CD14-positive monocyte (primary cell): ENCODE measurements around the gene KLF2. TPM values are rescaled to one million over a fixed set of nuclear protein-coding genes. Genes with fewer than 3 reads are reported as not detected.

Experiments
- DNase-seq, 3 donors: peaks; one replicate each; pipeline ENCODE4 v3.0.0-alpha.2; 2011 to 2022
- H2AFZ ChIP-seq: 2 replicates; pipeline ENCODE4 v1.6.0; 2012; ENCODE audit warnings: mild to moderate bottlenecking, low read depth, low read length, inconsistent platforms; ENCODE audit not compliant: insufficient read depth, poor library complexity, severe bottlenecking
- H3K27ac ChIP-seq, 2 donors: 1 replicate in 1 of 2; 2 replicates in 1 of 2; pipeline ENCODE4 v1.5.1; 2012 to 2013; ENCODE audit warnings: low read length in 2 of 2, control low read depth in 1 of 2, inconsistent platforms in 1 of 2, low read depth in 1 of 2, mild to moderate bottlenecking in 1 of 2
- H3K27me3 ChIP-seq, 2 donors: one replicate each; pipeline versions ENCODE4 v1.6.0 to v1.6.1; 2011 to 2013; ENCODE audit warnings: low read length in 2 of 2; ENCODE audit not compliant: control insufficient read depth in 2 of 2, insufficient read depth in 2 of 2
- H3K36me3 ChIP-seq, 2 donors: replicated peaks in 1 of 2; 1 replicate in 1 of 2; 2 replicates in 1 of 2; pipeline versions ENCODE4 v1.5.1 to v1.6.1; 2012 to 2013; ENCODE audit warnings: low read length in 2 of 2, control low read depth in 1 of 2, inconsistent platforms in 1 of 2, mild to moderate bottlenecking in 1 of 2; ENCODE audit not compliant: insufficient read depth in 2 of 2, control insufficient read depth in 1 of 2
- H3K4me1 ChIP-seq, 2 donors: 1 replicate in 1 of 2; 2 replicates in 1 of 2; pipeline versions ENCODE4 v1.5.1 to v1.6.1; 2012 to 2013; ENCODE audit warnings: low read length in 2 of 2, control low read depth in 1 of 2, inconsistent platforms in 1 of 2, mild to moderate bottlenecking in 1 of 2, moderate library complexity in 1 of 2; ENCODE audit not compliant: insufficient read depth in 2 of 2, control insufficient read depth in 1 of 2
- H3K4me2 ChIP-seq: replicated peaks from 2 replicates; pipeline ENCODE3; 2012; ENCODE audit warnings: low read length, moderate library complexity, mild to moderate bottlenecking; ENCODE audit not compliant: poor library complexity, severe bottlenecking; ENCODE audit errors: extremely low read depth
- H3K4me3 ChIP-seq, 3 experiments: fragments of 200-600 bp in 1 of 3; sonication (generic) in 1 of 3; replicated peaks in 1 of 3; 1 replicate in 2 of 3; 2 replicates in 1 of 3; pipeline ENCODE4 v1.5.1; 2011 to 2013; ENCODE audit warnings: low read length in 3 of 3, mild to moderate bottlenecking in 3 of 3, control low read depth in 2 of 3, low read depth in 2 of 3, inconsistent platforms in 1 of 3, moderate library complexity in 1 of 3
- H3K79me2 ChIP-seq: 2 replicates; pipeline ENCODE4 v1.6.0; 2012; ENCODE audit warnings: mild to moderate bottlenecking, control low read depth, inconsistent platforms, low read length, moderate library complexity; ENCODE audit not compliant: insufficient read depth
- H3K9ac ChIP-seq: 2 replicates; pipeline ENCODE4 v1.6.0; 2017; ENCODE audit warnings: low read length, mild to moderate bottlenecking; ENCODE audit not compliant: insufficient read depth, poor library complexity, severe bottlenecking
- H3K9me3 ChIP-seq, 2 donors: replicated peaks in 1 of 2; 1 replicate in 1 of 2; 2 replicates in 1 of 2; pipeline versions ENCODE4 v1.5.1 to v1.6.1; 2012 to 2013; ENCODE audit warnings: low read length in 2 of 2, control low read depth in 1 of 2; ENCODE audit not compliant: control insufficient read depth in 1 of 2, insufficient read depth in 1 of 2
- H4K20me1 ChIP-seq: 2 replicates; pipeline ENCODE4 v1.6.0; 2012; ENCODE audit warnings: mild to moderate bottlenecking, low read length, control low read depth, moderate library complexity; ENCODE audit not compliant: insufficient read depth
- H3K27ac Mint-ChIP-seq, 7 donors: one replicate each; pipeline ENCODE4 v1.8.0; 2020; ENCODE audit warnings: mild to moderate bottlenecking in 7 of 7, mixed read lengths in 7 of 7, moderate library complexity in 6 of 7, inconsistent platforms in 2 of 7
- H3K27me3 Mint-ChIP-seq, 3 donors: one replicate each; pipeline ENCODE4 v1.8.0; 2021 to 2022; ENCODE audit warnings: low read depth in 3 of 3, mild to moderate bottlenecking in 3 of 3, mixed read lengths in 3 of 3, moderate library complexity in 3 of 3, inconsistent platforms in 1 of 3
- H3K36me3 Mint-ChIP-seq, 2 donors: one replicate each; pipeline ENCODE4 v1.8.0; 2020; ENCODE audit warnings: mixed read lengths in 2 of 2, inconsistent platforms in 1 of 2, mild to moderate bottlenecking in 1 of 2
- H3K4me1 Mint-ChIP-seq: one replicate; pipeline ENCODE4 v1.8.0; 2020; ENCODE audit warnings: mild to moderate bottlenecking, mixed read lengths
- H3K4me3 Mint-ChIP-seq, 2 donors: one replicate each; pipeline ENCODE4 v1.8.0; 2020; ENCODE audit warnings: mild to moderate bottlenecking in 2 of 2, mixed read lengths in 2 of 2, moderate library complexity in 1 of 2
- H3K9me3 Mint-ChIP-seq, 7 donors: one replicate each; pipeline ENCODE4 v1.8.0; 2020 to 2022; ENCODE audit warnings: mixed read lengths in 7 of 7, mild to moderate bottlenecking in 6 of 7, moderate library complexity in 6 of 7, inconsistent platforms in 2 of 7
- WGBS: methylation state at CpG from one replicate; pipeline ENCODE4 v1.1.5; 2013; ENCODE audit warnings: missing lambda C conversion rate; ENCODE audit not compliant: insufficient coverage; 5-methylcytosine and 5-hydroxymethylcytosine counted together
- intact Hi-C, 2 donors: fragments of 100-400 bp; cut with micrococcal nuclease; formaldehyde crosslinking; loops; one replicate each; pipeline versions ENCODE4 v1.15.0 to v1.15.1; 2023
- polyA plus RNA-seq, 3 donors: library from polyadenylated mRNA; depleted of rRNA in 1 of 3; unstranded in 2 of 3; stranded (reverse) in 1 of 3; fragments of 300-500 nt in 2 of 3; fragments of >200 nt in 1 of 3; fragmentation: Illumina TruSeq in 2 of 3; gene quantifications; 1 replicate in 2 of 3; 2 replicates in 1 of 3; pipeline ENCODE4 v1.2.3, GENCODE V29; 2012 to 2021
- TF ChIP-seq, protein P1 (sequence below): fragments of 200-600 bp; IDR thresholded peaks from one replicate; pipeline ENCODE4 v1.8.0; 2022; ENCODE audit warnings: antibody characterized with exemption, mild to moderate bottlenecking

KLF2 gene
- polyA plus RNA-seq, 3 donors: 34.0 to 331 (median 51.4) TPM

DNA sequence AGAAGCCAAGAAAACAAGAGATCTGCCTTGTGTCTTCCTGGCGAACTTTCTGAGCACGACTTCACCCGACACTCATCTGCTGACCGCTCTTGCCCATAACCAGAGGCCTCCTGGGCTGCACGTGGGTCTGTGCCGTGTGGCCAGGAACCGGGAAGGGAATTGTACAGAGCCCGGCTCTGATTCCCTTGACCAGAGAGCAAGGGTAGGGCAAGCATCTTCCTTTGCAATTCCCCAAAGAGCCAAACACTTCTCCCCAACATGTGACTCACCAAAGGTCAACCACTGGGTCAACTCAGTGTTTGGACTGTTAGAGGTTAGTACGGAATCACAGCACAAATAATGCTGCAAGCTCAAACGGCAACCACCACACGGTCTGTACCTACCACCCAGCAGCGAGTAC lies 48.9 kb downstream of the KLF2 start:
- peaks cover 0 to 2% (median 0%) of the 10 kb centered on the region in 7 donors for H3K9me3 Mint-ChIP-seq
- DNase-seq: no peak
- no peak overlapping the region for H3K4me3 ChIP-seq
- H3K9ac ChIP-seq: no peak overlapping the region
- peak overlapping the region in 5 of 7 donors; percentile 17 to 83 (median 44) for H3K27ac Mint-ChIP-seq
- 91% methylated on average over 10 of the region's 12 CpGs for WGBS
- H3K9me3 ChIP-seq: no peaks in the 10 kb centered on the region
- H3K36me3 ChIP-seq: peaks cover 21 to 38% of the 10 kb centered on the region in 2 donors
- H3K36me3 Mint-ChIP-seq: peaks cover 43 to 54% of the 10 kb centered on the region in 2 donors
- peaks cover 20% of the 10 kb centered on the region for H3K4me1 Mint-ChIP-seq
- TF ChIP-seq, protein P1, sequence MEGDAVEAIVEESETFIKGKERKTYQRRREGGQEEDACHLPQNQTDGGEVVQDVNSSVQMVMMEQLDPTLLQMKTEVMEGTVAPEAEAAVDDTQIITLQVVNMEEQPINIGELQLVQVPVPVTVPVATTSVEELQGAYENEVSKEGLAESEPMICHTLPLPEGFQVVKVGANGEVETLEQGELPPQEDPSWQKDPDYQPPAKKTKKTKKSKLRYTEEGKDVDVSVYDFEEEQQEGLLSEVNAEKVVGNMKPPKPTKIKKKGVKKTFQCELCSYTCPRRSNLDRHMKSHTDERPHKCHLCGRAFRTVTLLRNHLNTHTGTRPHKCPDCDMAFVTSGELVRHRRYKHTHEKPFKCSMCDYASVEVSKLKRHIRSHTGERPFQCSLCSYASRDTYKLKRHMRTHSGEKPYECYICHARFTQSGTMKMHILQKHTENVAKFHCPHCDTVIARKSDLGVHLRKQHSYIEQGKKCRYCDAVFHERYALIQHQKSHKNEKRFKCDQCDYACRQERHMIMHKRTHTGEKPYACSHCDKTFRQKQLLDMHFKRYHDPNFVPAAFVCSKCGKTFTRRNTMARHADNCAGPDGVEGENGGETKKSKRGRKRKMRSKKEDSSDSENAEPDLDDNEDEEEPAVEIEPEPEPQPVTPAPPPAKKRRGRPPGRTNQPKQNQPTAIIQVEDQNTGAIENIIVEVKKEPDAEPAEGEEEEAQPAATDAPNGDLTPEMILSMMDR: no peak
- intact Hi-C loops: loop anchor here in 1 of 2 donors (5.0 kb wide), 1 partner anchor 46 kb away; no protein-coding TSS in a partner anchor
- H3K79me2 ChIP-seq: peaks cover 8% of the 10 kb centered on the region
- H3K4me3 Mint-ChIP-seq: no peak overlapping the region
- no peak overlapping the region for H3K27ac ChIP-seq
- H2AFZ ChIP-seq: no peak overlapping the region
- no peaks in the 10 kb centered on the region for H3K27me3 Mint-ChIP-seq
- no peaks in the 10 kb centered on the region for H4K20me1 ChIP-seq
- no peak overlapping the region for H3K4me2 ChIP-seq
- peaks cover 61 to 72% of the 10 kb centered on the region in 2 donors for H3K4me1 ChIP-seq
- no peaks in the 10 kb centered on the region for H3K27me3 ChIP-seq

DNA sequence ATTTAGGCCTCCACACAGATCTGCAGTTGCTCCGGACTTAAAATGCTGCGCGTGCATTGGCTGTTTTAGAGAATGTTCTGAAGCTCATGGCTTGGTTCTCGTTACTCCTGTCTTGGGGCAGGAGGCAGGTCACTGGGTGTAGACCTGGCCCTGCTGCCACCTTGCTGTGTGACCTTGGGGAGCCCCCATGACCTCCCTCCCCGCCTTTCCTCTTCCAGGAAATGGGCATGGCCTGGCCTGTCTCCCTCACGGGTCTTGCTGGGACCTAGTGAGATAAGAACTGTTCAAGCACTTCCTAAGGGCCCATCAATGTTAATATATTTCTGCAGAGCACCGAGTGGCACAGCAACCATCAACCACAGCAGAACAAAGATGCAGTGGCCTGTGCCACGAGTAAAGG lies 49.4 kb downstream of the KLF2 start:
- Mint-ChIP-seq H3K27ac (peak overlapping the region in 3 of 7 donors; percentile 40 to 66 (median 44)), H3K27me3 (no peaks in the 10 kb centered on the region), H3K4me3 (no peak overlapping the region), H3K36me3 (peaks cover 47 to 58% of the 10 kb centered on the region in 2 donors), H3K9me3 (peaks cover 0 to 2% (median 0%) of the 10 kb centered on the region in 7 donors), H3K4me1 (peaks cover 20% of the 10 kb centered on the region)
- H3K9me3 ChIP-seq: no peaks in the 10 kb centered on the region
- H3K4me2 ChIP-seq: no peak overlapping the region
- H3K9ac ChIP-seq: no peak overlapping the region
- no peak for DNase-seq
- no peak overlapping the region for H3K4me3 ChIP-seq
- H2AFZ ChIP-seq: no peak overlapping the region
- H3K79me2 ChIP-seq: peaks cover 8% of the 10 kb centered on the region
- no peak overlapping the region for H3K27ac ChIP-seq
- H3K36me3 ChIP-seq: peaks cover 21 to 38% of the 10 kb centered on the region in 2 donors
- no peaks in the 10 kb centered on the region for H4K20me1 ChIP-seq
- H3K27me3 ChIP-seq: no peaks in the 10 kb centered on the region
- intact Hi-C loops: loop anchor here in 1 of 2 donors (5.0 kb wide), 1 partner anchor 47 kb away; no protein-coding TSS in a partner anchor
- TF ChIP-seq, protein P1: no peak
- H3K4me1 ChIP-seq: peaks cover 56 to 68% of the 10 kb centered on the region in 2 donors
- WGBS: 77% methylated on average over 6 of the region's 8 CpGs
